GM10847 (cell line): ENCODE data around the gene MXI1.

Experiments
- POLR2A ChIP-seq: IDR thresholded peaks from 2 replicates; pipeline ENCODE4 v1.6.1; 2011; ENCODE audit not compliant: insufficient read length; ENCODE audit errors: extremely low read depth

MXI1 gene

GRCh38 chr10:110326351-110327032, 119.1 kb downstream of the MXI1 start:
- TF ChIP-seq POLR2A = no peak

- TF ChIP-seq POLR2A = no peak
These were observed 120.0 kb downstream of the MXI1 start for GRCh38 chr10:110327262-110327914.

- TF ChIP-seq POLR2A = no peak
These were observed 123.3 kb downstream of the MXI1 start for GRCh38 chr10:110330675-110331074.

- TF ChIP-seq POLR2A = no peak
These were observed 126.8 kb downstream of the MXI1 start for GRCh38 chr10:110334061-110334656.

- no peak for TF ChIP-seq POLR2A
These were observed 128.1 kb downstream of the MXI1 start for GRCh38 chr10:110335314-110336064.

- no peak for TF ChIP-seq POLR2A
These were observed 128.8 kb downstream of the MXI1 start for GRCh38 chr10:110336111-110336721.
